Endothelial cell of umbilical vein (primary cell): ENCODE data around the gene BCL2L13. TPM values are rescaled to one million over a fixed set of nuclear protein-coding genes. Genes with fewer than 3 reads are reported as not detected.

Experiments
- BruUV-seq: library from RNA; stranded (reverse); fragments of 400-500 nt; replicated peaks from 2 replicates; lab custom pipeline; 2021; lab: Mats Ljungman, UMichigan
- CTCF ChIA-PET: fragments of 300-600, 350-600 bp; sonication (Branson Sonifier 250); formaldehyde crosslinking; loops from one replicate; lab custom pipeline; 2021; ENCODE audit warnings: antibody characterized with exemption, inconsistent platforms; lab: Charles Lee
- POLR2A ChIA-PET: fragments of 300-600, 350-600 bp; sonication (Branson Sonifier 250); formaldehyde crosslinking; loops from one replicate; lab custom pipeline; 2021; ENCODE audit warnings: antibody characterized with exemption, inconsistent platforms; lab: Charles Lee
- DNase-seq: peaks from one replicate; pipeline ENCODE4 v3.0.0-alpha.2; 2011; ENCODE audit warnings: low read depth, low spot score
- FAIRE-seq: peaks from 2 replicates; lab custom pipeline; 2011; peaks lifted over from hg19 to GRCh38; lab: Jason Lieb, UNC
- H2AFZ ChIP-seq: 2 replicates; pipeline ENCODE4 v1.6.0; 2012; ENCODE audit warnings: low read depth, low read length, control low read depth, inconsistent platforms
- H3K27ac ChIP-seq: 2 replicates; pipeline ENCODE4 v1.5.1; 2011; ENCODE audit warnings: low read depth, mild to moderate bottlenecking, control low read depth, low read length, moderate library complexity; ENCODE audit not compliant: insufficient read depth
- H3K27me3 ChIP-seq, 2 experiments: 2 replicates each; pipeline versions ENCODE4 v1.6.0 to v1.6.1; 2011; ENCODE audit warnings: low read length in 2 of 2, mixed read lengths in 1 of 2; ENCODE audit not compliant: control insufficient read depth in 2 of 2, insufficient read depth in 2 of 2
- H3K36me3 ChIP-seq, 2 experiments: 2 replicates in 1 of 2; 3 replicates in 1 of 2; pipeline ENCODE4 v1.5.1; 2011; ENCODE audit warnings: low read length in 2 of 2, mild to moderate bottlenecking in 1 of 2, moderate library complexity in 1 of 2; ENCODE audit not compliant: control insufficient read depth in 2 of 2, insufficient read depth in 2 of 2; ENCODE audit errors: extremely low read depth in 1 of 2
- H3K4me1 ChIP-seq: 3 replicates; pipeline ENCODE4 v1.5.1; 2011; ENCODE audit warnings: mild to moderate bottlenecking, low read length; ENCODE audit not compliant: control insufficient read depth, insufficient read depth; ENCODE audit errors: extremely low read depth
- H3K4me2 ChIP-seq: 2 replicates; pipeline ENCODE4 v1.6.1; 2011; ENCODE audit warnings: low read length, control low read depth, mixed read lengths; ENCODE audit not compliant: insufficient read depth
- H3K4me3 ChIP-seq, 3 experiments: fragments of 200-600 bp in 1 of 3; sonication (generic), shearing (Covaris generic) in 1 of 3; replicated peaks in 1 of 3; 2 replicates each; pipeline ENCODE4 v1.5.1; 2011 to 2016; ENCODE audit warnings: control low read depth in 3 of 3, low read length in 3 of 3, mild to moderate bottlenecking in 2 of 3, inconsistent platforms in 1 of 3, low read depth in 1 of 3, moderate library complexity in 1 of 3; ENCODE audit not compliant: insufficient read depth in 1 of 3
- H3K79me2 ChIP-seq: 2 replicates; pipeline ENCODE4 v1.6.0; 2012; ENCODE audit warnings: low read length, inconsistent platforms; ENCODE audit not compliant: control insufficient read depth, insufficient read depth
- H3K9ac ChIP-seq: replicated peaks from 2 replicates; pipeline ENCODE3; 2011; ENCODE audit warnings: low read length, control low read depth; ENCODE audit not compliant: insufficient read depth; ENCODE audit errors: extremely low read depth
- H3K9me1 ChIP-seq: replicated peaks from 3 replicates; pipeline ENCODE4 v1.6.0; 2011; ENCODE audit warnings: mild to moderate bottlenecking, low read length; ENCODE audit not compliant: control insufficient read depth, insufficient read depth; ENCODE audit errors: extremely low read depth
- H3K9me3 ChIP-seq: replicated peaks from 2 replicates; pipeline ENCODE4 v1.5.1; 2012; ENCODE audit warnings: low read length, inconsistent platforms; ENCODE audit not compliant: control insufficient read depth, insufficient read depth
- H4K20me1 ChIP-seq: replicated peaks from 2 replicates; pipeline ENCODE3; 2011; ENCODE audit warnings: mild to moderate bottlenecking, low read length; ENCODE audit not compliant: control insufficient read depth, insufficient read depth; ENCODE audit errors: extremely low read depth
- CTCF ChIP-seq, 2 donors: IDR thresholded peaks; 1 replicate in 1 of 2; 2 replicates in 1 of 2; pipeline ENCODE4 v1.5.1; 2011; ENCODE audit warnings: low read length in 2 of 2, mild to moderate bottlenecking in 2 of 2, moderate library complexity in 2 of 2, control low read depth in 1 of 2, inconsistent platforms in 1 of 2, low read depth in 1 of 2; ENCODE audit not compliant: insufficient read depth in 1 of 2; ENCODE audit errors: extremely low read depth in 1 of 2
- EZH2 ChIP-seq: IDR thresholded peaks from 2 replicates; pipeline ENCODE4 v1.6.1; 2012; ENCODE audit warnings: borderline replicate concordance, low read depth, mild to moderate bottlenecking, moderate library complexity, low read length, inconsistent platforms; ENCODE audit not compliant: severe bottlenecking
- FOS ChIP-seq: IDR thresholded peaks from 2 replicates; pipeline ENCODE4 v1.6.1; 2011; ENCODE audit warnings: mild to moderate bottlenecking, low read length, moderate library complexity, borderline replicate concordance; ENCODE audit not compliant: insufficient read depth
- GATA2 ChIP-seq: IDR thresholded peaks from 2 replicates; pipeline ENCODE4 v1.7.0; 2011; ENCODE audit warnings: low read depth, mild to moderate bottlenecking, moderate library complexity, mixed read lengths, low read length; ENCODE audit not compliant: insufficient read length, insufficient read depth
- JUN ChIP-seq: IDR thresholded peaks from 2 replicates; pipeline ENCODE4 v1.6.1; 2011; ENCODE audit warnings: borderline replicate concordance, low read depth; ENCODE audit not compliant: insufficient read length, insufficient read depth
- MAX ChIP-seq: IDR thresholded peaks from 2 replicates; pipeline ENCODE4 v1.6.1; 2011; ENCODE audit not compliant: insufficient read depth, insufficient read length
- MYC ChIP-seq: IDR thresholded peaks from one replicate; pipeline ENCODE4 v1.6.1; 2011; ENCODE audit warnings: mild to moderate bottlenecking, low read depth, low read length
- POLR2A ChIP-seq: IDR thresholded peaks from 2 replicates; pipeline ENCODE4 v1.6.1; 2012; ENCODE audit warnings: low read depth, mild to moderate bottlenecking, control low read depth, low read length
- POLR2AphosphoS5 ChIP-seq: IDR thresholded peaks from 2 replicates; pipeline ENCODE4 v1.6.1; 2012; ENCODE audit warnings: low read depth, mild to moderate bottlenecking, control low read depth, low read length, moderate library complexity; ENCODE audit not compliant: insufficient read depth
- dilution Hi-C: fragments of 300-500 bp; cut with MboI; formaldehyde crosslinking; loops from one replicate; pipeline ENCODE4 v1.15.0; 2019; ENCODE audit warnings: low sequenced_read_pairs; ENCODE audit not compliant: extremely low pct_ligation_motif_present
- intact Hi-C: fragments of 100-400 bp; cut with micrococcal nuclease; formaldehyde crosslinking; loops from one replicate; pipeline ENCODE4 v1.10.0; 2022
- polyA plus RNA-seq, 4 experiments: library from polyadenylated mRNA; depleted of rRNA in 3 of 4; stranded (reverse) in 3 of 4; unstranded in 1 of 4; fragments of >200 nt; gene quantifications; 2 replicates each; pipeline versions ENCODE4 v1.2.1 to v1.2.3, GENCODE V29; 2011 to 2012; ENCODE audit warnings: missing spikeins in 1 of 4
- total RNA-seq: library from RNA; stranded (reverse); gene quantifications from 2 replicates; pipeline ENCODE4 v1.2.3, GENCODE V29; 2021

BCL2L13 gene
- total and polyA plus RNA-seq, 2 donors (not counting 3 experiments of a cell fraction or from before 2014, with no cell fraction given): 28.1 to 36.2 TPM

- Histone ChIP-seq H3K4me1 (no peaks in the 10 kb centered on the region), H3K27me3 (no peaks in the 10 kb centered on the region), H3K36me3 (no peaks in the 10 kb centered on the region), H3K27ac (no peak overlapping the region), H3K9me1 (no peaks in the 10 kb centered on the region), H2AFZ (no peak overlapping the region), H3K4me2 (no peak overlapping the region), H3K79me2 (peaks cover 6% of the 10 kb centered on the region), H3K9me3 (no peaks in the 10 kb centered on the region), H4K20me1 (no peaks in the 10 kb centered on the region), H3K9ac (no peak overlapping the region), H3K4me3 (no peak overlapping the region)
- DNase-seq (no peak), FAIRE-seq (no peak)
- ChIA-PET CTCF (interaction anchor here (1.2 to 2.5 kb wide), 3 partner anchors 9 to 325 kb away, joined by 3 to 13 read pairs (median 5); no protein-coding TSS in a partner anchor), POLR2A (no interaction called here)
- intact Hi-C loops (no loop called here), dilution Hi-C loops (no loop called here)
- BruUV-seq: no TSS peak
- TF ChIP-seq JUN (no peak), CTCF (IDR thresholded peaks at IDR 0.05; ENCODE audit: extremely low read depth in 1 of 2, insufficient read depth in 1 of 2, low read depth in 1 of 2, low read length in 2 of 2) (no peak), POLR2AphosphoS5 (no peak), MYC (no peak), POLR2A (no peak), EZH2 (no peak), MAX (no peak), GATA2 (no peak), FOS (no peak)
Observed at GRCh38 chr22:17751596-17751995, 113.0 kb downstream of the BCL2L13 start.
